OCI-LY3 (cell line): ENCODE measurements around the gene PPIC.

Experiments used
- CTCF ChIP-seq: fragments of 200-600, 300-600 bp; sonication (generic); IDR thresholded peaks from 2 replicates; pipeline ENCODE4 v1.5.1; 2014; ENCODE audit warnings: antibody characterized with exemption, low read length, low read depth
- EZH2phosphoT487 ChIP-seq: fragments of 200-600 bp; shearing (Covaris generic); IDR thresholded peaks from 2 replicates; pipeline ENCODE4 v1.6.1; 2018; ENCODE audit warnings: antibody characterized with exemption, mixed run types, low read depth

DNA sequence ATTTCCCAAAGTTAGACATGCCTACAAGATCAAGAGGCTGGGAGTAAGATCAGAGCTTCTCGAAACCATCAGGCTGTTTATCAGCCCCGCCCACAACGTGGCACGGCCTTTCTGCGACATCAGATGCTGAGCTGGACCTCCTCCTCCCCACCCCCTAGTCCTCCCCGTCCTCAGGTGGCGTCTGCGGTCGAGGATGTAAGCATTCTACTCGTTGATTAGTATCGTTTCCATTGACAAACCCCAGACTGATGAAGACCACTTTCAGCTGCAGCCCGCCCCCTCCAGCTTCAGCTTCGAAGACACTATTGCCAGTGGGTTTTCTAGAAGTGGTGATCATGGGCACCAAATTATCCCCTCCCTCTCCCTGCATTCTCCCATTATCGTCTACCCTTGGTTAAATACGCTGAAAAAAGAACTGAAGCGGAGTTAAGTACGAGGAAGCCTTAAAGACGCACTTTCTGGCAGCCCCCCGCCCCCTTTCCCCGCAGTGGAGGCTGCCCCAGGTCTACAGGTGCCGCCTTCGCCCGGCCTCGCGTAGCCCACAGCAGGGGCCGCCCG lies 1.1 kb downstream of the PPIC start:
- TF ChIP-seq CTCF: peak; percentile 11; the same call in 1 of the 2 replicates
- TF ChIP-seq EZH2phosphoT487: no peak
